Tibial nerve (tissue), 3 donors: ENCODE measurements around the gene ZSCAN22.

Experiments used
- CTCF ChIP-seq, 5 experiments: fragments of 200-600 bp in 3 of 5; fragments of 450-650 bp in 2 of 5; sonication (generic) in 3 of 5; IDR thresholded peaks; one replicate each; pipeline ENCODE4 v1.5.1; 2016 to 2019; ENCODE audit warnings: antibody characterized with exemption in 5 of 5, mild to moderate bottlenecking in 3 of 5, moderate library complexity in 2 of 5
- POLR2A ChIP-seq, 2 donors: fragments of 450-650 bp; IDR thresholded peaks; one replicate each; pipeline ENCODE4 v1.6.1; 2017; ENCODE audit warnings: antibody characterized with exemption in 2 of 2, mild to moderate bottlenecking in 2 of 2, moderate library complexity in 2 of 2

- no peak for TF ChIP-seq CTCF (IDR thresholded peaks at IDR 0.05)
- no peak for TF ChIP-seq POLR2A (IDR thresholded peaks at IDR 0.05)
Measured at GRCh38 chr19:58385891-58386575, 59.2 kb downstream of the ZSCAN22 start.
